Adipocyte (in vitro differentiated cells): Measurements from ENCODE around the gene MRFAP1L1.
"Not testable (repeated sequence)": the region's sequence is repeated elsewhere in the genome, so short reads cannot be mapped to it uniquely, and the experiment has no call there.

Experiments
- DNase-seq: peaks from one replicate; pipeline ENCODE4 v3.0.0-alpha.2; 2015; ENCODE audit warnings: low read depth
- H3K27me3 ChIP-seq: replicated peaks from 2 replicates; pipeline ENCODE4 v1.7.0; 2013; ENCODE audit warnings: mild to moderate bottlenecking, low read length, moderate library complexity; ENCODE audit not compliant: control insufficient read depth, insufficient read depth
- H3K36me3 ChIP-seq: 2 replicates; pipeline ENCODE4 v1.7.0; 2013; ENCODE audit warnings: low read length, mild to moderate bottlenecking, moderate library complexity; ENCODE audit not compliant: control insufficient read depth, insufficient read depth, severe bottlenecking
- H3K4me1 ChIP-seq: 2 replicates; pipeline ENCODE4 v1.7.0; 2013; ENCODE audit warnings: mild to moderate bottlenecking, low read length, moderate library complexity; ENCODE audit not compliant: control insufficient read depth, insufficient read depth
- H3K4me3 ChIP-seq: 2 replicates; pipeline ENCODE4 v1.7.0; 2013; ENCODE audit warnings: mild to moderate bottlenecking, low read length, moderate library complexity
- H3K9ac ChIP-seq: 2 replicates; pipeline ENCODE4 v1.7.0; 2013; ENCODE audit warnings: mild to moderate bottlenecking, low read length, moderate library complexity
- H3K9me3 ChIP-seq: 2 replicates; pipeline ENCODE4 v1.7.0; 2013; ENCODE audit warnings: mild to moderate bottlenecking, low read length, moderate library complexity; ENCODE audit not compliant: control insufficient read depth

MRFAP1L1 gene

DNA sequence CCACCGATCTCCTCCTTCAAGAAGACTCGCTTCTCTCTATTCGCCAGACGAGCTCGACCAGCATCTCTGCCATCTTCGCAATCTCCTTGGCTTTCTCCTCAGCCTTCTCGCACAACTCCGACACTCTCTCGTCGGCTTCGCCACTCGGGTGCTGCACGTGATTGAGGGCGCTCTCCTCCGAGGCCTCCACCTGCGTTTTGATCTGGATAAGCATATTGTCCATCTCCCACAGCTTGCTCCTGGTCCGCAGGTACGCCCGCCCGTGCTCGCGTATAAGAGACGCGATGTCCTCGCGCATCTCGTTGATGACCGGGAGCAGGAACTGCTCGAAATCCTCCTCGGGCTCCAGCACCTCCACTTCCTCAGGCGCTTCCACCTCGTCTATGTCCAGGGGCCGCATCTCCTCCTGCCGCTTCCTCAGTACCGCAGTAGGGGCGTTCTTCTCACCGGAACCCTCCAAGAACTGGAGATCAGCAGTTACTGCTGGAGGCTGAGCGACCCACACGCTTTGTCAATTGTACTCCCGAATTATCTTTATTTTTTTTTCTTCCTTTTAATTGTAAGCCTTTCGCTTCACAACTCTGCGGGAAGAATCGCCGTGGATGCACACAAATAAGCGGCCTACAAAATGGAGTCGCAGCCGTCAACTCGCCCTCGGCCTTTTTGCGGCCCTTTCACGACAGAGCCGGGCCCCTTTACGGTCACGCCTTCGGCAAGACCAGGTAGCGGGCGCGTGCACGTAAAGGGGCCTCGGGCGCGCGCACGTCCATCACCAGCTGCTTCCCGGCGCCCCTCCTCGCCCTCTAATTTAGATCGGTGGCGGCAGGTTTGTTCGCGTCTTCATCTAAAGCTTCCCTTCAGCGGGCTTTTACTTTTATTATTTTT is at the start of gene MRFAP1L1:
Gene MRFAP1L1, minus strand, starts transcription at position 636 of the 885 bp plus-strand sequence. Its CDS starts 236 bp downstream, at position 400.
- Histone ChIP-seq H3K4me3 (peak within 1 kb of the TSS; percentile 98), H3K27me3 (no peaks in the 10 kb centered on the region), H3K4me1 (peaks cover 28% of the 10 kb centered on the region), H3K9ac (peak within 1 kb of the TSS; percentile 96), H3K9me3 (no peaks in the 10 kb centered on the region), H3K36me3 (peaks cover 7% of the 10 kb centered on the region)
- DNase-seq, result peak; percentile 99

DNA sequence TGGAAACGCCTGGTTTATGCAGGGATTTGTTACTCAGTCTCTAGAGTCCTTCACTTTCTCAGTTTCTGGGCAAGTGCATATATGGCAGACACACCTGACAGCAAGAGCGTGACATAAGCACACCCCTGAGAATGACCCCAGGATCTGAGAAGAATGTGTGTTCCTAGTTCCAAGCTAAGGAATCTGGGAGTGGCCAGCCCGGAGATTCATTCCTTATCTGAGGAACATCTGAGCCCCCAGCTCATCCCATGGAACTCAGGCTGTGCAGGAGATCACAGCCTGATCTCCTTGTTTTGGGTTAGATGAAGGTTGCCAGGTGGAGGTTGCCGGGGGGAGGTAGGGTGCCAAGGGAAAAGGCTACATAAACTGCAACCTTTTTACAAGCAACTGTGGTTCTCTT is 49.1 kb upstream of the MRFAP1L1 start:
- H3K4me3 ChIP-seq, result no peak overlapping the region
- no peaks in the 10 kb centered on the region for H3K36me3 ChIP-seq
- H3K27me3 ChIP-seq, result peaks cover 3% of the 10 kb centered on the region
- H3K4me1 ChIP-seq, result no peaks in the 10 kb centered on the region
- H3K9ac ChIP-seq, result no peak overlapping the region
- no peak for DNase-seq
- no peaks in the 10 kb centered on the region for H3K9me3 ChIP-seq

DNA sequence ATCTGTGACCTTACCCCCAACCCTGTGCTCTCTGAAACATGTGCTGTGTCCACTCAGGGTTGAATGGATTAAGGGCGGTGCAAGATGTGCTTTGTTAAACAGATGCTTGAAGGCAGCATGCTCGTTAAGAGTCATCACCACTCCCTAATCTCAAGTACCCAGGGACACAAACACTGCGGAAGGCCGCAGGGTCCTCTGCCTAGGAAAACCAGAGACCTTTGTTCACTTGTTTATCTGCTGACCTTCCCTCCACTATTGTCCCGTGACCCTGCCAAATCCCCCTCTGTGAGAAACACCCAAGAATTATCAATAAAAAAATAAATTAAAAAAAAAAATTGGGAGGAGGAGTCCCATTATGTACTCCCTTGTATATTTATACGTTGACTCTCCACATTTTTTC is 46.7 kb upstream of the MRFAP1L1 start:
- H3K4me3 ChIP-seq, H3K4me1 ChIP-seq, H3K9ac ChIP-seq, H3K27me3 ChIP-seq, DNase-seq, H3K9me3 ChIP-seq, H3K36me3 ChIP-seq: not testable (repeated sequence)

DNA sequence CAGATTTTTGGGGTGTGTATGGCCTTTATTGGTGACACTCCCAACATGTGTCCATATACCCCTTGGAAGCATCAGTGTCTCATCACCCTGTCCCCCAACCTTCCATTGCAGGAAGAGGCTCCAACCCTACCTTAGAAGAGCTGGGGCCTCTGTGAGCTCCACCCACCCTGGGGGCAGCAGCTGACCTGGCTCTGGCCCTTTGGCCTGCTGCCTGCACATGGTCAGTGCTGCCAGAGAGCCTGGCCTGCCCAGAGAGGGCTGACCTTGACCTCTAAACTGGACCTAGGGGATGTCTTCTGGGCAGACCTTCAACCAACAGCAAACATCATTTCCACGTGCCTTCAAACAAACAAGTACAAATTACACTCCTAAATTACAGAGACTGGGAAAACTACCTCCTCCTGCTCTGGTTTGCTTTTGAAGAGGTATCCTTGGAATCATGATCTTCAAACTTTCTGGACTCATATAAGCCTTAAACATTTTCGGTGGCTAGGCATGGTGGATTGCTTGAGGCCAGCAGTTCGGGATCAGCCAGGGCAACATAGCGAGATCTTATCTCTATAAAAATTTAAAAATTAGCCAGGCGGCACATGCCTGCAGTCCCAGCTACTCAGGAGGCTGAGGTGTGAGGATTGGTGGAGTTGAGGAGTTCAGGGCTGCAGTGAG is 45.6 kb upstream of the MRFAP1L1 start:
- Histone ChIP-seq H3K4me1 (no peaks in the 10 kb centered on the region), H3K4me3 (no peak overlapping the region), H3K9me3 (no peaks in the 10 kb centered on the region), H3K9ac (no peak overlapping the region), H3K27me3 (no peaks in the 10 kb centered on the region), H3K36me3 (no peaks in the 10 kb centered on the region)
- no peak for DNase-seq

DNA sequence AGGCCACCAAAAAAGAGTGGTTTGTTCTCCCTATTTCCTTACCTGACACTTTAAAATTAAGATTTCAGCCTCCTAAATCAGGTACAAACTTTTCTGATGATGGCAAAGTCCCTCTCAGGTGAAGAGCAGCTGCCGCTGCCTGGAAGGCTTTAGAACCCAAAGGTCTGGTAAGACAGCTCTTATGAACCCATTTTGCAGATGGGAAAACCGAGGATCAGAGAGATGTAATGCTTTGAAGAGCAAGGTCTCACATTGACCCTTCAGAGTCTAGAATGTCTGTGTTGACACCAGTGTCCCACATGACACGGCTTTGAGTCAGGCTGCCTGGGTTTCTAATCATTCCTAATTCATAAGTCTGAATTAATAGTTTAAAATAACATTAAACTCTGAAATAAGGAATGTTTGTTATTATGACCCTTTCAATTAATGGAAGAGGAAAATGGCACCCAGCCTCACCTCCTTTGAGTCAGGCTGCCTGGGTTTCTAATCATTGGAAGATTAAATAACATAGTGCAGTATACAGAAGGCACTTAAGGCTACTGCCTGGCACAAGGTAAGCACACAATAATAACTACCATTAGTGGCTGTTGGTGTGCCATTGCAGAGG is 44.9 kb upstream of the MRFAP1L1 start:
- H3K27me3 ChIP-seq, result no peaks in the 10 kb centered on the region
- no peak for DNase-seq
- no peaks in the 10 kb centered on the region for H3K36me3 ChIP-seq
- H3K9ac ChIP-seq, result no peak overlapping the region
- no peaks in the 10 kb centered on the region for H3K9me3 ChIP-seq
- peaks cover 4% of the 10 kb centered on the region for H3K4me1 ChIP-seq
- H3K4me3 ChIP-seq, result no peak overlapping the region

DNA sequence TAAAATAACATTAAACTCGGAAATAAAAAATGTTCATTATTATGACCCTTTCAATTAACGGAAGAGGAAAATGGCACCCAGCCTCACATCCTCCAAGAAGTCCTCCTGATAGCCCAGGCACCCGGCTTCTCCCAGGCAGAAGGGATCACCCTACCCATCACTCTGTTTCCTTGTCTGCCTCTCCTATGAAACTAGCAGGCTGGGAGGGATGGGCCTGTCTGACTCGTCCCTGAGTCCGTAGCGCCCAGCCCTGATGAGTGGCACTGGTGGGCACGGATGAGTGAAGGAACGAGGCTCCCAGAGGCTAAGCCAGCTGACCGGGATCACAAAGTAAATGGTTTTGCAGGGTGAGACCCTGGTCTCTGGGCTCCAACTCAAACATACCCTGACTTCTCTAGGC is 44.2 kb upstream of the MRFAP1L1 start:
- Histone ChIP-seq H3K9me3 (no peaks in the 10 kb centered on the region), H3K9ac (no peak overlapping the region), H3K4me3 (no peak overlapping the region), H3K36me3 (no peaks in the 10 kb centered on the region), H3K4me1 (peaks cover 11% of the 10 kb centered on the region), H3K27me3 (no peaks in the 10 kb centered on the region)
- DNase-seq, result no peak

DNA sequence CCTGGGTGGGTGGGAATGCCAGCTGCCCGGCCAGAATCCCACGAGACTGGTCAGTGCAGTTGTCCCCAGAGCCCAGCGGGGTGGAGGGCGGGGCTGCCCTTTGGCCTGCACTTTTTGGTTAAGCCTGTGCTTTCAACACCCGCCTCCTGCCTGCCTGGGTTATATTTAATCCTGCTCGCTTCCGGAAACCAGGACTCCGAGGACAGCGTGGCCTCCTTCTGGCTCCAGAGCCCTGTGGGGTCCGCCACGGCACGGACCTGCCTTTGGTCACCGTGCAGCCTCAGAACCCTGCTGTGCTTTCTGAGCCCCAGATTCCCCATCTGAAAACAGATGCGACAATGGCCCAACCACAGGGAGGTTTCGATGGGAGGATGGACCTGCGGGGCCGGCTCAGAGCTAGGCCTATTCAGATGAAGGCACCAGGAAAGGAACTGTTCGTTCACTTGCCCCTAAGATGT is 43.5 kb upstream of the MRFAP1L1 start:
- no peak overlapping the region for H3K4me3 ChIP-seq
- no peak overlapping the region for H3K9ac ChIP-seq
- peaks cover 14% of the 10 kb centered on the region for H3K4me1 ChIP-seq
- no peaks in the 10 kb centered on the region for H3K9me3 ChIP-seq
- DNase-seq, result no peak
- no peaks in the 10 kb centered on the region for H3K27me3 ChIP-seq
- H3K36me3 ChIP-seq, result no peaks in the 10 kb centered on the region

DNA sequence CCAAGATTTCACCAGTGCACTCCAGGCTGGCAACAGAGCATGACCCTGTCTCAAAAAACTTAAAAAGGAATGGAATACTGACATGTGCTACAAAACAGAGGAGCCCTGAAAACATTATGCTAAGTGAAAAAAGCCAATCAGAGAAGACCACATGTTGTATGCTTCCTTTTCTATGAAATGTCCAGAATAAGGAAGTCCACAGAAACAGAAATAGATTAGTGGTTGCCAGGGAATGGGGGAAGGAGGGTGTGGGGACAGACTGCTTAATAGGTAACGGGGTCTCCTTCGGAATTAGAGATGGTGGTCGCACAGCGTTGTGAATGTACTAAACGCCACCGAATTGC is 42.8 kb upstream of the MRFAP1L1 start:
- H3K9ac ChIP-seq, result no peak overlapping the region
- no peaks in the 10 kb centered on the region for H3K9me3 ChIP-seq
- H3K27me3 ChIP-seq, result no peaks in the 10 kb centered on the region
- H3K4me1 ChIP-seq, result peaks cover 20% of the 10 kb centered on the region
- DNase-seq, result no peak
- no peaks in the 10 kb centered on the region for H3K36me3 ChIP-seq
- no peak overlapping the region for H3K4me3 ChIP-seq

DNA sequence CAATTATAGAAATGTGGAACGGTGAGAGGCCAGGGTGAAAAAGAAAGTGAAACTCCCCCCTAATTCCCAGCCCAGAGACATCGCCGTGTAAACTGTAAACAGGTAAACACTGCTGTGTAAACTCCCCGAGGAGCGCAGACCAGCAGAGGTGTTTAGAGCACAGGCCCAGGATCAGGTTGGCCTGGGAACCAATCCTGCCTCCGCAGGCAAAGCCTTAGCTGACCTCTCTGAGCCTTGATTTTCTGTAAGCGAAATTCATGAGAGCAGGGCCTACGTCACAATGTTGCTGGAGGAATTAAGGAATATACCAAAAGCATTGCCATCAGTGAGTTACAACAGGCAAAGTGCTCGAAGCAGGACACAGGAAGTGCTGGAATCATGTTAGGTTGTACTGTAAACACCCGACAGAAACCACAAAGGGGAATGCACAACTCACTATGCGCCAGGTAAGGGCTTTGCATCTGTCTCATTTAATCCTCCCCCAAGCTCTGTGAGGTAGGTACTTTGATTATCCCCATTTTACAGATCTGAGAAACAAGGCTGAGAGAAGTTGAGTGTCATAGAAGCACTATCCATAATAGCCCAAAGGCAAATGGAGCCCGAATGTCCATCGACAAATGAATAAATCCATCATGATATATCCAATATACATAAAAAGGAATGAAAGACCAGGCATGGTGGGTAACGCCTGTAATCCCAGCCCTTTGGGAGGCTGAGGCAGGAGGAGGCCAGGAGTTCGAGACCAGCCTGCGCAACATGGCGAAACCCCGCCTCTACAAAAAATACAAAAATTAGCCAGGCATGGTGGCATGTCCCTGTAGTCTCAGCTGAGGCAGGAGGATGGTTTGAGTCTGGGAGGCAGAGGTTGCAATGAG is 42.2 kb upstream of the MRFAP1L1 start:
- H3K9me3 ChIP-seq, result no peaks in the 10 kb centered on the region
- no peaks in the 10 kb centered on the region for H3K36me3 ChIP-seq
- no peak overlapping the region for H3K9ac ChIP-seq
- no peak overlapping the region for H3K4me3 ChIP-seq
- no peaks in the 10 kb centered on the region for H3K27me3 ChIP-seq
- DNase-seq, result no peak
- H3K4me1 ChIP-seq, result peaks cover 23% of the 10 kb centered on the region

DNA sequence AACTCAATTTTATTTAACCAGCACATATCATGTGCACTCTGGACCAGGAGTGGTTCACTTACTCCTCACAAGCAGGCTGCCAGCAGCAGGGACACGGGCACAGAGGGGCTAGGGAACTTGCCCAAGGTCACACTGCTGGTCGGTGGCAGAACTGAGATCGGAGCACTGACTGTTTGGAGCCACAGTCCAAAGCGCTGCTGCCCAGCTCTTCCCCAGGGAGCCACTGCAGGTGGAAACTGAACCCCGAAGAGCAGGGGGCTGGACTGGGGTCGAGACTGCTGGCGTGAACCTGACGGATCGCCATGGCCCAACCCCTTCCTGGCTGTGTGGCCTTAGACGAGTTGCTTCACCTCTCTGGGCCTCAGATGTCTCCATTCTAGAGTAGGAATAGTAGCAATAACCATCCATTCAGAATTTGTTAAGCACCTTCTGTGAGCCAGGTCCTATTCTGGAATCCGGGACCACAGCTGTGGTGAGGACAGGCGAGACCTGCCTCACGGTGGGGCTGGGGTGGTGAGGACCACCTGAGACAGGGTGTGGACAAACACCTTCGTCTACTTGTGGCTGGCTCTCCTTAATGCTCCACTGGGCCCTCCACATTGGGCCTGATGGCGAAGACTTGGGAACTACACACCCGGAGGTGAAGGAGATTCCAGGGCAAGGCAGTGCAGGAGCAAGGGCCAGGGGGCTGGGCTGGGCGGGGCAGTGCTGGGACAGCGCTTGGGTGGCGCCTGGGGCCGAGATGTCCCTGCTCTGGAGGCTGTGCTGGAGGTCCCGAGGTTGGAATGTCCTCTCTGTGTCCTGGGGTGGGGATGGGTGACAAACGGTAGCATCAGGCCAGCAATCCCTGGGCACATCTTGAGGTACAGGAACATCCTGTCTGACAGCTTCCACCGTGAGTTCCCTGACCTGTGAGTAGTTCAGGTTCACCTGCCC is 40.9 kb upstream of the MRFAP1L1 start:
- no peak for DNase-seq
- Histone ChIP-seq H3K4me1 (peaks cover 23% of the 10 kb centered on the region), H3K4me3 (no peak overlapping the region), H3K9me3 (no peaks in the 10 kb centered on the region), H3K27me3 (no peaks in the 10 kb centered on the region), H3K9ac (no peak overlapping the region), H3K36me3 (no peaks in the 10 kb centered on the region)
